ENCODE measurements around the gene GET4. TPM values are rescaled to one million over a fixed set of nuclear protein-coding genes. Genes with fewer than 3 reads are reported as not detected.

Gene GET4
- total RNA-seq, 1 experiment from 2014 or later, result 16.2 TPM

- DNase-seq, result no peak
- Histone ChIP-seq H3K9ac (ENCODE audit: low read length) (no peak overlapping the region), H3K36me3 (ENCODE audit: insufficient read depth, low read length) (peaks cover 11% of the 10 kb centered on the region; the same call in 1 of the 2 replicates)
Observed at GRCh38 chr7:859359-860030, 16.9 kb upstream of the GET4 start.

DNA sequence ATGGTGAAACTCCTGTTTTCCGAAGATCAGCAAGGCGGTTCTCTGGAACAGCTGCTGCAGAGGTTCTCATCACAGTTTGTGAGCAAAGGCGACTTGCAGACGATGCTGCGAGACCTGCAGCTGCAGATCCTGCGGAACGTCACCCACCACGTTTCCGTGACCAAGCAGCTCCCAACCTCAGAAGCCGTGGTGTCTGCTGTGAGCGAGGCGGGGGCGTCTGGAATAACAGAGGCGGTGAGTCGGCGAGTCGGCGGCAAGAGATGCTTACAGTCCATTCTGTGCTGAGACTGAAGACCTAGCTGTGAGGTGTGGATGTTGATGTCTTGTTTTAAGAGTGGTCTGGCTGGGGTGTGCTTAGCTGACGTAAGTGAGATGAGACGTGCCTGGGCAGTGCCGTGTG lies 16.2 kb upstream of the GET4 start:
- Histone ChIP-seq H3K4me1 (ENCODE audit: low read length) (no peaks in the 10 kb centered on the region), H3K4me2 (ENCODE audit: low read depth, low read length, poor library complexity, severe bottlenecking) (no peak overlapping the region), H3K27ac (ENCODE audit: low read length) (no peak overlapping the region), H4K20me1 (ENCODE audit: insufficient read depth, low read depth, low read length) (no peaks in the 10 kb centered on the region), H3K9ac (ENCODE audit: low read length) (no peak overlapping the region), H3K4me3 (ENCODE audit: low read length) (no peak overlapping the region), H3K9me2 (replicated peaks; ENCODE audit: insufficient read depth, low read length) (no peaks in the 10 kb centered on the region), H3K36me3 (ENCODE audit: insufficient read depth, low read length) (peaks cover 11% of the 10 kb centered on the region; the same call in 1 of the 2 replicates), H3K27me3 (ENCODE audit: low read length) (no peaks in the 10 kb centered on the region), H3K9me3 (ENCODE audit: low read length) (no peaks in the 10 kb centered on the region), H3K79me2 (ENCODE audit: low read length) (no peaks in the 10 kb centered on the region), H2AFZ (ENCODE audit: low read length) (no peak overlapping the region)
- no peak for DNase-seq

More at GRCh38 chr7:859359-860030, 16.9 kb upstream of the GET4 start:
- Histone ChIP-seq H3K27me3 (ENCODE audit: low read length) (no peaks in the 10 kb centered on the region), H3K27ac (ENCODE audit: low read length) (no peak overlapping the region), H3K4me2 (ENCODE audit: low read depth, low read length, poor library complexity, severe bottlenecking) (no peak overlapping the region), H4K20me1 (ENCODE audit: insufficient read depth, low read depth, low read length) (no peaks in the 10 kb centered on the region), H3K4me3 (ENCODE audit: low read length) (no peak overlapping the region), H2AFZ (ENCODE audit: low read length) (no peak overlapping the region), H3K4me1 (ENCODE audit: low read length) (no peaks in the 10 kb centered on the region), H3K9me3 (ENCODE audit: low read length) (no peaks in the 10 kb centered on the region), H3K9me2 (replicated peaks; ENCODE audit: insufficient read depth, low read length) (no peaks in the 10 kb centered on the region), H3K79me2 (ENCODE audit: low read length) (no peaks in the 10 kb centered on the region)

GRCh38 chr7:861222-861621 lies 15.1 kb upstream of the GET4 start:
- Histone ChIP-seq H3K4me2 (ENCODE audit: low read depth, low read length, poor library complexity, severe bottlenecking) (no peak overlapping the region), H3K9ac (ENCODE audit: low read length) (no peak overlapping the region), H2AFZ (ENCODE audit: low read length) (no peak overlapping the region), H4K20me1 (ENCODE audit: insufficient read depth, low read depth, low read length) (no peaks in the 10 kb centered on the region), H3K36me3 (ENCODE audit: insufficient read depth, low read length) (peaks cover 11% of the 10 kb centered on the region; the same call in 1 of the 2 replicates), H3K79me2 (ENCODE audit: low read length) (no peaks in the 10 kb centered on the region), H3K9me3 (ENCODE audit: low read length) (no peaks in the 10 kb centered on the region), H3K4me1 (ENCODE audit: low read length) (no peaks in the 10 kb centered on the region), H3K27ac (ENCODE audit: low read length) (no peak overlapping the region), H3K9me2 (replicated peaks; ENCODE audit: insufficient read depth, low read length) (no peaks in the 10 kb centered on the region), H3K27me3 (ENCODE audit: low read length) (no peaks in the 10 kb centered on the region), H3K4me3 (ENCODE audit: low read length) (no peak overlapping the region)
- DNase-seq, result no peak

DNA sequence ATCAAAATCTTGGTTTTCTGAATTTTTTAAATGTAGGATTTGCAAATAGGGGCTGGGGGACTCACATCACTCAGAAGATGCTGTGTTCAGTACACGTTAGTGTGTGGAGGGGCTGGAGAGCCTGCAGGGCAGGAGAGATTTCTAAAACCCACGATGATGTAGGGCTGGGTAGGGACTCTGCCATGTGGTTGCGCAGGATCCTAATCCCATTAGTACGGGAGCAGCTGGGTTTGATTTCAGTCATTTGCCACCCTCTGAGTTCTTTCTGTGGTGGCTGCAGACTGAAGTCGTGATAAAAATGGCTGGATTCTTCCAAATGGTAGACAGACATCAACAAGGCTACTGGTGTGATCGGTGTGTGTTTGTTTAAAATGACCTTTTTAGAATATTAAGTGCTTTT lies 14.2 kb upstream of the GET4 start:
- Histone ChIP-seq H3K27ac (ENCODE audit: low read length) (no peak overlapping the region), H3K9me2 (replicated peaks; ENCODE audit: insufficient read depth, low read length) (no peaks in the 10 kb centered on the region), H4K20me1 (ENCODE audit: insufficient read depth, low read depth, low read length) (no peaks in the 10 kb centered on the region), H3K79me2 (ENCODE audit: low read length) (no peaks in the 10 kb centered on the region), H3K4me1 (ENCODE audit: low read length) (no peaks in the 10 kb centered on the region), H3K36me3 (ENCODE audit: insufficient read depth, low read length) (peaks cover 11% of the 10 kb centered on the region; the same call in 1 of the 2 replicates), H3K9ac (ENCODE audit: low read length) (no peak overlapping the region), H3K4me2 (ENCODE audit: low read depth, low read length, poor library complexity, severe bottlenecking) (no peak overlapping the region), H3K9me3 (ENCODE audit: low read length) (no peaks in the 10 kb centered on the region), H3K4me3 (ENCODE audit: low read length) (no peak overlapping the region), H3K27me3 (ENCODE audit: low read length) (no peaks in the 10 kb centered on the region), H2AFZ (ENCODE audit: low read length) (no peak overlapping the region)
- DNase-seq, result no peak

GRCh38 chr7:863106-863505 lies 13.2 kb upstream of the GET4 start:
- H3K9ac ChIP-seq (ENCODE audit: low read length), result no peak overlapping the region
- H3K4me2 ChIP-seq (ENCODE audit: low read depth, low read length, poor library complexity, severe bottlenecking), result no peak overlapping the region
- no peak overlapping the region for H3K27ac ChIP-seq (ENCODE audit: low read length)
- no peaks in the 10 kb centered on the region for H3K79me2 ChIP-seq (ENCODE audit: low read length)
- peaks cover 11% of the 10 kb centered on the region; the same call in 1 of the 2 replicates for H3K36me3 ChIP-seq (ENCODE audit: insufficient read depth, low read length)
- H2AFZ ChIP-seq (ENCODE audit: low read length), result no peak overlapping the region
- no peak overlapping the region for H3K4me3 ChIP-seq (ENCODE audit: low read length)
- H3K4me1 ChIP-seq (ENCODE audit: low read length), result no peaks in the 10 kb centered on the region
- H3K9me2 ChIP-seq (replicated peaks; ENCODE audit: insufficient read depth, low read length), result no peaks in the 10 kb centered on the region
- no peaks in the 10 kb centered on the region for H3K27me3 ChIP-seq (ENCODE audit: low read length)
- H4K20me1 ChIP-seq (ENCODE audit: insufficient read depth, low read depth, low read length), result no peaks in the 10 kb centered on the region
- DNase-seq, result no peak
- H3K9me3 ChIP-seq (ENCODE audit: low read length), result no peaks in the 10 kb centered on the region

DNA sequence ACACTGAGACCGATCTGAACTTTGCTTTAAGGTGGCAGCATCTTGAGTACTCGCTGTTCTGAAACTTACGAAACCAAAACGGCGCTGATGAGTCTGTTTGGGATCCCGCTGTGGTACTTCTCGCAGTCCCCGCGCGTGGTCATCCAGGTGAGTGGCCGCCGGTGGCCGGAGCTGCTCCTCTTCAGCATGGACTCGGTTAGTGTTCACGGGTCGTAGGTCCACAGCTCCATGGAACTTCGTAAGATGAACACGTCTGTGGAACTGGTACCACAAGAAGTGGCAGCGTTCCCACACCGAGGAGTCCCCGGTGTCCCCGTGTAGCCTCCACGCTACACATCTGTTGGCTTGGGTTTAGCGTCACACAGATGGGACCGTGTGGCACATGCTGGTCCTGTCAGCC lies 10.4 kb upstream of the GET4 start:
- Histone ChIP-seq H4K20me1 (ENCODE audit: insufficient read depth, low read depth, low read length) (no peaks in the 10 kb centered on the region), H3K27ac (ENCODE audit: low read length) (no peak overlapping the region), H3K79me2 (ENCODE audit: low read length) (no peaks in the 10 kb centered on the region), H3K27me3 (ENCODE audit: low read length) (no peaks in the 10 kb centered on the region), H3K4me1 (ENCODE audit: low read length) (no peaks in the 10 kb centered on the region), H3K9ac (ENCODE audit: low read length) (no peak overlapping the region), H3K36me3 (ENCODE audit: insufficient read depth, low read length) (peaks cover 11% of the 10 kb centered on the region; the same call in 1 of the 2 replicates), H3K9me2 (replicated peaks; ENCODE audit: insufficient read depth, low read length) (no peaks in the 10 kb centered on the region), H3K4me2 (ENCODE audit: low read depth, low read length, poor library complexity, severe bottlenecking) (no peak overlapping the region), H3K4me3 (ENCODE audit: low read length) (no peak overlapping the region), H2AFZ (ENCODE audit: low read length) (no peak overlapping the region), H3K9me3 (ENCODE audit: low read length) (no peaks in the 10 kb centered on the region)
- no peak for DNase-seq

GRCh38 chr7:867001-867405 lies 9.4 kb upstream of the GET4 start:
- no peak for DNase-seq
- H3K9ac ChIP-seq (ENCODE audit: low read length), result no peak overlapping the region
- no peak overlapping the region for H3K4me2 ChIP-seq (ENCODE audit: low read depth, low read length, poor library complexity, severe bottlenecking)

GRCh38 chr7:867406-868188 lies 8.8 kb upstream of the GET4 start:
- H2AFZ ChIP-seq (ENCODE audit: low read length), result no peak overlapping the region
- no peaks in the 10 kb centered on the region for H3K9me2 ChIP-seq (replicated peaks; ENCODE audit: insufficient read depth, low read length)
- H3K9ac ChIP-seq (ENCODE audit: low read length), result no peak overlapping the region
- H3K27ac ChIP-seq (ENCODE audit: low read length), result no peak overlapping the region
- H4K20me1 ChIP-seq (ENCODE audit: insufficient read depth, low read depth, low read length), result no peaks in the 10 kb centered on the region
- no peak overlapping the region for H3K4me2 ChIP-seq (ENCODE audit: low read depth, low read length, poor library complexity, severe bottlenecking)
- DNase-seq, result no peak
- no peaks in the 10 kb centered on the region for H3K9me3 ChIP-seq (ENCODE audit: low read length)
- H3K79me2 ChIP-seq (ENCODE audit: low read length), result no peaks in the 10 kb centered on the region
- no peak overlapping the region for H3K4me3 ChIP-seq (ENCODE audit: low read length)
- no peaks in the 10 kb centered on the region for H3K4me1 ChIP-seq (ENCODE audit: low read length)
- peaks cover 6% of the 10 kb centered on the region; the same call in 1 of the 2 replicates for H3K36me3 ChIP-seq (ENCODE audit: insufficient read depth, low read length)
- no peaks in the 10 kb centered on the region for H3K27me3 ChIP-seq (ENCODE audit: low read length)

More at GRCh38 chr7:867001-867405, 9.4 kb upstream of the GET4 start:
- H3K36me3 ChIP-seq (ENCODE audit: insufficient read depth, low read length), result peaks cover 11% of the 10 kb centered on the region; the same call in 1 of the 2 replicates
- H4K20me1 ChIP-seq (ENCODE audit: insufficient read depth, low read depth, low read length), result no peaks in the 10 kb centered on the region
- H3K27me3 ChIP-seq (ENCODE audit: low read length), result no peaks in the 10 kb centered on the region
- H3K79me2 ChIP-seq (ENCODE audit: low read length), result no peaks in the 10 kb centered on the region
- no peak overlapping the region for H3K27ac ChIP-seq (ENCODE audit: low read length)
- no peaks in the 10 kb centered on the region for H3K9me3 ChIP-seq (ENCODE audit: low read length)
- no peak overlapping the region for H2AFZ ChIP-seq (ENCODE audit: low read length)
- no peak overlapping the region for H3K4me3 ChIP-seq (ENCODE audit: low read length)
- H3K9me2 ChIP-seq (replicated peaks; ENCODE audit: insufficient read depth, low read length), result no peaks in the 10 kb centered on the region
- no peaks in the 10 kb centered on the region for H3K4me1 ChIP-seq (ENCODE audit: low read length)

Data from Karpas-422 (cell line).